Measurements from ENCODE around the gene SLC39A10. TPM values are rescaled to one million over a fixed set of nuclear protein-coding genes. Genes with fewer than 3 reads are reported as not detected.

The SLC39A10 gene
- 10 to 100 TPM; 12.5 to 29.3 (median 16.5) TPM for total RNA-seq

DNA sequence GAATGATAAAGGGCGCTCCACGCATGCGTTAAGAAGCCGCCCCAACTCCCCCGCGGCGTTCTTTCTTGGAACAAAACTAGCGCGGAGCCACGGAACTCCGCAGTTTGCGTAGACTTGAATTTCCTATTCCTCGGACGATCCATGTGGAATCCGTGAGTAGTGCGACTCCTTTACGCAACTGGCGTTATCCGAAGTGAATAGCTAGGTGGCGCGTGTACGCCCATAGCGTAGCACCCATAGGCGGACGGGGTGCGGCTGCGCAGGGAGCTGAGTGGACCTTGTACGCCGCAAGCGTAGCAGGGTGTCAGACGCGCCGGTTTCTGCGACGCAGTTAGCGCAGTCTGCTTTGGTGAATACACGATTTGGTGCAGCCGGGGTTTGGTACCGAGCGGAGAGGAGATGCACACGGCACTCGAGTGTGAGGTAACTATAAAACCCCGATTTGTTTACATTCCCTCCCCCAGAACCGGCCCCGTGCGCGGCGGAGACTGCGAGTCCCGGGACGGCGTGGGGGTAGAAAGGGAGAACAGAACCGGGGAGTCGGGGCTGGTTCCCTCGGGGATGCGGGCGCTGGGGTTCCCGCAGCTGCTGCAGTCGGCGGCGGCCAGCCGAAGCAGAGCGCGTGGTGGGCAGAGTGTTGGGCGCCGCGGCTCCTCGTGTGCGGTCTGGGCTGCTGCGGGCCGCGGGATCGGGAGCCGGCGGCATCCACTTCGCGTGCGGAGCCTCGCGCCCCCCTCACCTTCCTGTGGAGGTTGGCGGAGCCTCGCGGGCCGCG is at the start of gene SLC39A10:
SLC39A10 (plus strand) TSS at position 368 of the 775 bp plus-strand sequence. CDS start 22,817 bp downstream, outside the sequence.
- peak; percentile 96 for DNase-seq (ENCODE audit: low spot score)
- no peak for TF ChIP-seq CTCF (IDR thresholded peaks at IDR 0.05)
- peak; percentile 96 for ATAC-seq (ENCODE audit: low FRiP score)

DNA sequence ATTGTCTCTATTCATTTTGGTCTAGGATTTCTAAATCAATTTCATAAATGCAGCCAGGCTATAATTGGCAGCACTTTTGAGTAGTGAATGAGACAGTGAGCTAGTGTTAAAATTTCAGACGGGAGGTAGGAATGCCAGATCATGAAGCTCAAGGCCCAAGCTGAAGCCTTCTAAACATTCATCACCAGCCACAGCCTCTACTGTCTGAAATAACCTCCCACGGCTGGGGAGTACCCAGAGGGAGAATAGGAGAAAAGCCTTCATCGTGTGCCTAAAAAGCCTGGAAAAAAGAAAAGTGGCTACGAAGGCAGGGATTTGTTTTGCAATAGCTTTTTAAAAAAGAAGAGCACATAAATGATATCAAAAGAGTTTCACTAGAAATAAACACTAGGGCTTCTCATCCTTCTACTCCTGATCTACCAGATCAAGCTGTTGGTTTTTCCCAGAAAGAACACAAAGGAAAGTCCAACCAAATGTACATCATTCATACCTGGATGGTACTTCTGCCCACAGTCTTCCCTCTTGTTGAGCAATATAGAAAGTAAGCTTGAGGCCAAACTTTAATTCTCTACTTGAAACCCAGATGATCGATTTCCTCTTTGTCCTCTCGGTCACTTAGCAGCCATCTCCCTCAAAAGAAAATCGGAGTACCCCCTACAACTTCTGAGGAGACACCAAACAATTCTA is 48.1 kb upstream of the SLC39A10 start:
- peak; percentile 63 for ATAC-seq (ENCODE audit: low FRiP score)
- no peak for TF ChIP-seq CTCF (IDR thresholded peaks at IDR 0.05)
- DNase-seq (ENCODE audit: low spot score) = no peak

- no peak for ATAC-seq (ENCODE audit: low FRiP score)
- no peak for DNase-seq (ENCODE audit: low spot score)
- no peak for TF ChIP-seq CTCF (IDR thresholded peaks at IDR 0.05)
These were observed 46.3 kb upstream of the SLC39A10 start for GRCh38 chr2:195610717-195611116.

- DNase-seq (ENCODE audit: low spot score) (no peak), ATAC-seq (ENCODE audit: low FRiP score) (peak; percentile 85)
- no peak for TF ChIP-seq CTCF (IDR thresholded peaks at IDR 0.05)
These were observed 44.2 kb upstream of the SLC39A10 start for GRCh38 chr2:195612611-195613495.

- no peak for DNase-seq (ENCODE audit: low spot score)
- ATAC-seq (ENCODE audit: low FRiP score) = peak; percentile 77
- TF ChIP-seq CTCF (IDR thresholded peaks at IDR 0.05) = no peak
These were observed 43.1 kb upstream of the SLC39A10 start for GRCh38 chr2:195613922-195614321.

DNA sequence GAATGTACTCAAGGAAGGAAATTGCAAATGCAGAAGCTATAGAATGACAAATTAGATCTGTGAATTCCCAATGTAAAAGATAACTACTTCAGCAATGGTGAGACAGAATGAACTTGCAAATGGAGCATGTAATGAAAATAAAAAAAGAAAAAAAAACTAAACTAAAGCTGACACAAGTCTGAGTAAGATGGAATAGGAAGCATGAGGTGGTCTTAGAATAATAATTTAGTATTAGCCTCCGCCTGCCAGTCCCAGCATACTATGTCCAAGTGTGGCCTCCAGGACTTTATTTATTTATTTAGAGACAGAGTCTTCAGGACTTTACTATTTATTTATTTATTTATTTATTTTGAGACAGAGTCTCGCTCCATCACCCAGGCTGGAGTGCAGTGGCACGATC is 37.4 kb upstream of the SLC39A10 start:
- no peak for TF ChIP-seq CTCF (IDR thresholded peaks at IDR 0.05)
- ATAC-seq (ENCODE audit: low FRiP score) (no peak), DNase-seq (ENCODE audit: low spot score) (no peak)
